Measurements from ENCODE around the gene DTNB. TPM values are rescaled to one million over a fixed set of nuclear protein-coding genes. Genes with fewer than 3 reads are reported as not detected.

DTNB gene
- total and polyA plus RNA-seq, 9 donors, result 8.0 to 24.9 (median 17.5) TPM

GRCh38 chr2:25712455-25712854 lies 39.1 kb upstream of the DTNB start:
- Histone ChIP-seq H3K4me1 (ENCODE audit: insufficient read depth) (no peaks in the 10 kb centered on the region), H3K9me3 (no peaks in the 10 kb centered on the region), H3K4me3 (no peak overlapping the region), H3K27me3 (no peaks in the 10 kb centered on the region), H3K27ac (no peak overlapping the region), H3K36me3 (no peaks in the 10 kb centered on the region)
- 78 to 92% (median 85%) methylated on average over 5 of the region's 5 CpGs for WGBS, 3 donors
- no peak for DNase-seq
- intact Hi-C loops (cut with DNase I), result no loop called here
- TF ChIP-seq EP300 (IDR thresholded peaks at IDR 0.05) (no peak), POLR2A (IDR thresholded peaks at IDR 0.05) (no peak), CTCF (IDR thresholded peaks at IDR 0.05) (no peak)

GRCh38 chr2:25711675-25712354 lies 38.4 kb upstream of the DTNB start:
- Histone ChIP-seq H3K27me3 (no peaks in the 10 kb centered on the region), H3K9me3 (no peaks in the 10 kb centered on the region), H3K4me1 (ENCODE audit: insufficient read depth) (no peaks in the 10 kb centered on the region), H3K36me3 (no peaks in the 10 kb centered on the region), H3K4me3 (no peak overlapping the region), H3K27ac (no peak overlapping the region)
- intact Hi-C loops (cut with DNase I), result no loop called here
- 2 to 6% (median 3%) methylated on average over 12 of the region's 12 CpGs for WGBS, 3 donors
- TF ChIP-seq EP300 (IDR thresholded peaks at IDR 0.05) (no peak), CTCF (IDR thresholded peaks at IDR 0.05) (no peak), POLR2A (IDR thresholded peaks at IDR 0.05) (no peak)
- DNase-seq, result no peak

- TF ChIP-seq EP300 (IDR thresholded peaks at IDR 0.05) (no peak), CTCF (IDR thresholded peaks at IDR 0.05) (no peak), POLR2A (IDR thresholded peaks at IDR 0.05) (no peak)
- Histone ChIP-seq H3K4me1 (ENCODE audit: insufficient read depth) (no peaks in the 10 kb centered on the region), H3K36me3 (no peaks in the 10 kb centered on the region), H3K27me3 (no peaks in the 10 kb centered on the region), H3K27ac (no peak overlapping the region), H3K9me3 (no peaks in the 10 kb centered on the region), H3K4me3 (no peak overlapping the region)
- intact Hi-C loops (cut with DNase I), result no loop called here
- no peak for DNase-seq
- WGBS, 3 donors, result 89 to 93% (median 91%) methylated on average over 3 of the region's 3 CpGs
Measured at GRCh38 chr2:25710750-25711149, 37.4 kb upstream of the DTNB start.

- intact Hi-C loops (cut with DNase I), result no loop called here
- H3K36me3 ChIP-seq, result no peaks in the 10 kb centered on the region
- 85 to 92% (median 86%) methylated on average over 2 of the region's 2 CpGs for WGBS, 3 donors
Measured at GRCh38 chr2:25709349-25709748, 36.0 kb upstream of the DTNB start.

More at GRCh38 chr2:25709349-25709748, 36.0 kb upstream of the DTNB start:
- Histone ChIP-seq H3K27me3 (no peaks in the 10 kb centered on the region), H3K4me1 (ENCODE audit: insufficient read depth) (no peaks in the 10 kb centered on the region), H3K27ac (no peak overlapping the region), H3K4me3 (no peak overlapping the region), H3K9me3 (no peaks in the 10 kb centered on the region)
- no peak for DNase-seq
- TF ChIP-seq POLR2A (IDR thresholded peaks at IDR 0.05), result no peak
- TF ChIP-seq CTCF (IDR thresholded peaks at IDR 0.05), result no peak
- TF ChIP-seq EP300 (IDR thresholded peaks at IDR 0.05), result no peak

Measured in ovary (tissue), 9 donors.